Bone marrow (tissue), 2 donors: ENCODE measurements around the gene CHRNA1.
"Not testable (repeated sequence)": the region's sequence is repeated elsewhere in the genome, so short reads cannot be mapped to it uniquely, and the experiment has no call there.

Experiments
- DNase-seq, 2 donors: peaks; one replicate each; lab custom pipeline; 2025; lab: John Stamatoyannopoulos, UW

Gene CHRNA1

DNA sequence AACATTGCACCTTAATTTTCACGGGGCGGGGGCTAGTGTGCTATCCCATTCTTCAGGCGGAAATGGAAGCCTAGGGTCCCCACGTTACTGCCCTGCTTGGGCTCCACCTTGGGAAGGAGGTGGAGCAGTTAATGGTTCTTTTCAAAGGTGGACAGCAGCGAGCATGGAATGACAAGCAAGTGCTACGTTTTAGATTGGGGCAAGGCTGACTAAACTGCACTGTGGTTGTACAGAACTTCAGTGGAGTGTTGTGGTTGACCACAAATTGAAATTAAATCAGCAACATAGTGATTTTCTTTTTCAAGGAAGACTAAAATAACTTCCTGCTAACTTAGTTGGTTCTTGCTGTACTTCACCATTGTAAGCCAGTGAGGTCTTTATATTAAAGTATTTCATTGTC, 47.0 kb downstream of the CHRNA1 start:
- DNase-seq, result no peak

DNA sequence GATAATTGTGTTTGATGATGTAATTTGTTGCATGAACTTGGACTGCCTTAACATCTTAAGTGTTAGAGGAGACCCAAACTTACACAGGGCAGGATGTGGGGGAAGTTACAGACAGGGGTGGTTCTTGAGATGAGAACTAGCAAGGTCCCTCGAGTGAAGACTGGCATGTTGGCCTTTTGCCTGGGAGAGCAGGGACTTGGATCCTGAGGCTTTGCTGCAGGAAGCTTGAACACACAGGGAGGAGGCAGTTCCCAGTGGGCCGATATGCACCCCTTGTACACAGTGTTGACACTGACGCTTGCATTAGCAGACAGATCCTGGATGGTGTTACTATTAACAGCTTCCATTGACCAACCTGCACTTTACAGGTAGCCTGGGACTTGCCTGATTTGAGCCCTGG, 47.5 kb downstream of the CHRNA1 start:
- DNase-seq, result no peak

DNA sequence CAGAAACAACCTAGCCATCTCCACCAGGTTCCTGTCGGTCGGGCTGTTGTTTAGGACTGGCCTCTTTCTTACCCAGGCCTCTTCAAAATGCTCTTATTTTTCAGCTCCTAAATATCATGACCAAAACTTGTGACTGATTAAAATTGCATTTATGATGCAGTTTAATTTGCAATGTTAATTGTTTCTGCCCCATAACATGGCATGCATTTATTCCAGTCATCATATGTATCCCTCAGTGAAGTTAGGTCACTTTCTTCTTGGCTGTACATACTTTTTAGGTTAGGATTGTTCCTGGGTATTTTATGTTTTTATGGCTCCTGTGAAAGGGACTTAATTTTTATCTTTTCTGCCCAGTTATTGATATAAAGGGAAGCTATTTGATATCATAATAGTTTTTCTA, 50.6 kb downstream of the CHRNA1 start:
- DNase-seq, result no peak

DNA sequence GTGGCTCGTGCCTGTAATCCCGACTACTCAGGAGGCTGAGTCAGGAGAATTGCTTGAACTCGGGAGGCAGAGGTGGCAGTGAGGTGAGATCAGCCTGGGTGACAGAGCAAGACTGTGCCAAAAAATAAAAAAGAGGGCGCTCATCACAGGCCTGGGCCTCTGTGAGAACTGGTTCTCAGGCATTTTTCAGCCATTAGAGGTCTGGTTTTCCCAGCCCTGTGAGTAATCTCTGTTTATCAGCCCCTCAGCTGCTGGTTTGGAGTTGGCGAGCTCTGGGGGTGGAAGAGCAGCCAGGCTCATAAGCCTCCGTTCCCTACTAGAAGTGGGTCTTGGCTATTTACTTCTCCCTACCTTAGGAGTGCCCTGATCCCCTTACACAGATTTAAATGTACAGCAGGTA, 53.1 kb downstream of the CHRNA1 start:
- DNase-seq, result no peak

DNA sequence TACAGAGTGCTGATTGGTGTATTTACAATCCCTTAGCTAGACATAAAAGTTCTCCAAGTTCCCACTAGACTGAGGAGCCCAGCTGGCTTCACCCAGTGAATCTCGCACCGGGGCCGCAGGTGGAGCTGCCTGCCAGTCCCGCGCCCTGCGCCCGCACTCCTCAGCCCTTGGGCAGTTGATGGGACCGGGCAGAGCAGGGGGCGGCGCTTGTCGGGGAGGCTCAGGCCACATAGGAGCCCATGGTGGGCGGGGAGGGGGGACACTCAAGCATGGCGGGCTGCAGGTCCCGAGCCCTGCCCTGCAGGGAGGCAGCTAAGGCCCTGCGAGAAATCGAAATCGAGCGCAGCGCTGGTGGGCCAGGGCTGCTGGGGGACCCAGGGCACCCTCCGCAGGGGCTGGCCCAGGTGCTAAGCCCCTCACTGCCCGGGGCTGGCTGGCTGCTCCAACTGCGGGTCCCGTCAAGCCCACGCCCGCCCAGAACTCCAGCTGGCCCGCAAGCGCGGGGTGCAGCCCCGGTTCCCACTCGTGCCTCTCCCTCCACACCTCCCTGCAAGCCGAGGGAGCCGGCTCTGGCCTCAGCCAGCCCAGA, 54.8 kb downstream of the CHRNA1 start:
- not testable (repeated sequence) for DNase-seq

DNA sequence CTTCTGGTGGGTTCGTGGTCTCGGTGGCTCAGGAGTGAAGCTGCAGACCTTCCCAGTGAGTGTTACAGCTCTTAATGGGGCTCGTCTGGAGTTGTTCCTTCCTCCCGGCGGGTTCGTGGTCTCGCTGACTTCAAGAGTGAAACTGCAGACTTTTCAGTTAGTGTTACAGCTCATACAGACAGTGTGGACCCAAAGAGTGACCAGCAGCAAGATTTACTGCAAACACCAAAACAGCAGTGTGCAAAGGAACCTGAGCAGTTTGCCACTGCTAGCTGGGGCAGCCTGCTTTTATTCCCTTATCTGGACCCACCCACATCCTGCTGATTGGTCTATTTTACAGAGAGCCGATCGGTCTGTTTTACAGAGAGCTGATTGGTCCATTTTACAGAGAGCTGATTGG, 55.6 kb downstream of the CHRNA1 start:
- DNase-seq, result no peak

DNA sequence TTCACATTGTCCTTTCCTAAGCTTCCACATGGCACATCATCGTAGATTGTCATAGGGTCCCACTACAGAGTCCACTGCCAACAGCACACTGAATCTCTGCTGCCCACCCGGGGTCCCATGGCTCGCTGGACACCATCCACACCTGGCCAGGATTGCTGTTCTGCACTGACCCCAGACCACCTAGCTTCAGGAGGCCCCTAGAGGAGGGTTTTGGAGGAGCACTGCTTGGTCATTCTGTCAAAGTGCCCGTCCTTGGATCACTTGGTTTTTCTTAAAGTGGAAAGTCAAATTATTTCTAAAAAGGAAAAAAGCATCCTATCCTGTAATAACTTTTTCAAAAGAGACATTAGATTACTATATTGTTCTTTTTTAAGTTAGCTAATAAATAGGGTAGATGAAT, 59.0 kb downstream of the CHRNA1 start:
- no peak for DNase-seq

DNA sequence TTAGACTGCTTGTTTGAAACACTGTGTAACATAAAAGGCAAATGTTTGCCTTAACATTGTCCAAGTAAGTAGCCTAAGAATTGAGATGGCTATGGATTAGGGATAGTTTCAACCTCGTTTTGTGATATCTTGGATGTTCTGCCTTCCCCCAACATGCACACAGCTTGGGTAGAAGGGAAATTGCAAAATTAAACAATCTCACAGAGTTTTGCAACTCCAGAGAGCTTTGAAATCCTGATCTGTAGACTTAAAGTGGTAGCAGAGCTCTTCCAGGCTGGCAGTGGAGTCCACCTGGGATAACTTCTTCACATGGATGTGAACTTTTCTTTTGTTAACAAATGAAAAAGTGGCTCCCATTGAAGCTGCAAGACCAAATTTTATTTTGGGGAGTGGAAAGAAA, 59.6 kb downstream of the CHRNA1 start:
- DNase-seq, result no peak

DNA sequence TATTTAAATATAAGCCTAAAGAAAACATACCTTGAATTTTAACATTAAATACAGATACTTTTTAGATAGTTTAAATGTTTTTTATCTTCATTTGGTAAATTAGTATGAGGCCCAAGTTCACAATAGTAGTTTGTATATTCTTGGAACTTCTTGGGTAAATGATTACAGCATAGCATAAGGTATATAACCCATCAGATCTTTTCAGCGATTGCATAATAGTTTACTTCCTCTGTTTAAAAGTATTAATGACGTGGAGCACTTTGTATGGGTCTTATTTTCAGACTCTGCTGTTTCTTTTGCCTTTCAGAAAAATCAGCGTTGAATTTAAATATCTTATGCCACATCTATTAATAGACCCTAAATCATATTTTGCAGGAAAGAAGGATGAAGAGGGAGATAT, 60.2 kb downstream of the CHRNA1 start:
- no peak for DNase-seq

DNA sequence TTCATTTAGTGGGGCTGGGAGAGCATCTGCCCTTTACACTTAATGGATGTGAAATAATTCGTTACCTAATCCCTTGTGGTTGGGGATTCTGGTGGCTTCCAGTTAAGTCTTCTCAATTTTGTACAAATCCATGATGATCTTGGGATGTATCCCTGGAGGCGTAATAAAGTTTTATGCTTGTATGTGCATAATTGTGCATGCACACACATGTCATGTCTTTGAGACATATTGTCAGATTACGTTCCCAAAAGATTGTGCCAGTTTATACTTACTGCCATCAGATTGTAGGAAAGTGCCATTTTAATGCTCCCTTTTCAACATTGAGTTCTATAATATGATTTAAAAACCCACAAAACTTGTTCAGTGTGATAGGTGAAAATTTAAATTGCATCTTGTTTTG, 60.8 kb downstream of the CHRNA1 start:
- no peak for DNase-seq

DNA sequence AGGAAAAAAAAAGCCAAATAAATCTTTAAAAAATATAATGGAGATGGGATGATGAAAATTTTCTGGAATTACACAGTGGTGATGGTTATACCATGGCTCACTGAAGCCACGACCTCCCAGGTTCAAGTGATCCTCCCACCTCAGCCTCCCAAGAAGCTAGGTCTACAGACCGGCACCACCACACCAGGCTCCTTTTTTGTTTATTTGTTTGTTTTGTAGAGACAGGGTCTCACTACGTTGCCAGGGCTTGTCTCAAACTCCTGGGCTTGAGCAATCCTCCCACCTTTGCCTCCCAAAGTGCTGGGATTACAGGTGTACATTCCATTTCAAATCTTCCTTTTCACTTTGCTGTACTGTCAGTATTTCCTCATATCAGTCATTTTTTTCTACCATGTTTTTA, 61.7 kb downstream of the CHRNA1 start:
- DNase-seq, result no peak

DNA sequence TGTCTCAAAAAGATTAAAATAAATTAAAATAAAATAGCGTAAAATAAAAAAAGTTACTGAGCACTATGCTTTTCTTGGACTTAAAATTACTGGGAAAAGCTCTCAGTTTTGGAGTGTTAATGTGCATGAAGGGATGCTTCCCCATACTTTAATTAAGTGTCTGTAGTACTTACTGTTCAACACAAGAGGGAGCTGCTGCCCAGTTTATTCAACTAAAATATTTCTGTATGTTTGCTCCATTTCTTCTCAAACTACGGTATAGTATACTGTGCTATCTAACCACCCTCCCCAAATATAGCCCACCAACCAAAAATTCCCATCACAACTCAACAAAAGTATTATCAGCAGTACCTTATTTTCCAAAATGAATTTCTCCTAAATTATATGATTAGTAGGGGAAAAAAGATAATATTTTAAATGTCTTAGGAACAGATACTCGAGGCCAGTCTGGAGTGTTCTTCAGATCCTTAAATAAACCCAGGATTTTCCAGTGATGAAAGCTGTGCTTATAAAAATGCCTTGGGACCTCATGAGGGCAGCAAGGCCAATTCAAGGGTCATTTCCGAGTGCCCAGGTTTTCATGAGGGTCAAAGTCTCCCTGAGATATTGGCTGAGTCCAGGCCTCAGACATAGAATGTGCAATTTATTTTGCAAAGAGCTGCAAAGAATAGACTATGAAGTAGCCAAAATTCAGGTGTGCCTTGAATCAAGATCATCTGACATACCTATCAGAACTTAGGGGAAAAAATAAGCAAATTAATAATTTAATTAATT, 64.1 kb downstream of the CHRNA1 start:
- peak in 1 of 2 donors; percentile 56 for DNase-seq
